MM.1S (cell line): ENCODE measurements around the gene TAF1B.

Experiments used
- DNase-seq: peaks from one replicate; pipeline ENCODE4 v3.0.0-alpha.2; 2015
- H2AFZ ChIP-seq: fragments of 300-600 bp; sonication (generic); 2 replicates; pipeline ENCODE4 v1.6.0; 2016; ENCODE audit warnings: antibody characterized with exemption, low read length
- H3F3A ChIP-seq: fragments of 300-600 bp; sonication (generic); 2 replicates; pipeline ENCODE4 v1.6.1; 2016; ENCODE audit warnings: mild to moderate bottlenecking, antibody characterized with exemption, low read length, moderate library complexity, mixed read lengths; ENCODE audit not compliant: insufficient read depth
- H3K27ac ChIP-seq: fragments of 300-600 bp; sonication (generic); 2 replicates; pipeline ENCODE4 v1.5.1; 2016; ENCODE audit warnings: mild to moderate bottlenecking, low read length
- H3K27me3 ChIP-seq: fragments of 300-600 bp; sonication (generic); replicated peaks from 2 replicates; pipeline ENCODE4 v1.6.0; 2016; ENCODE audit warnings: low read length; ENCODE audit not compliant: insufficient read depth
- H3K36me3 ChIP-seq: fragments of 300-600 bp; sonication (generic); replicated peaks from 2 replicates; pipeline ENCODE4 v1.6.1; 2016; ENCODE audit warnings: mild to moderate bottlenecking, low read length, mixed read lengths; ENCODE audit not compliant: insufficient read depth
- H3K4me1 ChIP-seq: fragments of 300-600 bp; sonication (generic); 2 replicates; pipeline ENCODE4 v1.6.1; 2016; ENCODE audit warnings: low read length, mixed read lengths
- H3K4me2 ChIP-seq: fragments of 300-600 bp; sonication (generic); 2 replicates; pipeline ENCODE4 v1.6.0; 2016; ENCODE audit warnings: low read depth, low read length
- H3K4me3 ChIP-seq: fragments of 300-600 bp; sonication (generic); 2 replicates; pipeline ENCODE4 v1.5.1; 2016; ENCODE audit warnings: low read length, mixed read lengths
- H3K79me2 ChIP-seq: fragments of 300-600 bp; sonication (generic); 2 replicates; pipeline ENCODE4 v1.6.1; 2016; ENCODE audit warnings: mixed run types, low read length, mixed read lengths
- H3K9ac ChIP-seq: fragments of 300-600 bp; sonication (generic); 2 replicates; pipeline ENCODE4 v1.6.1; 2016; ENCODE audit warnings: low read length, mixed read lengths
- H3K9me2 ChIP-seq: fragments of 300-600 bp; sonication (generic); replicated peaks from 2 replicates; pipeline ENCODE4 v1.6.1; 2016; ENCODE audit warnings: mild to moderate bottlenecking, low read length, mixed read lengths; ENCODE audit not compliant: insufficient read depth
- H3K9me3 ChIP-seq: fragments of 300-600 bp; sonication (generic); replicated peaks from 2 replicates; pipeline ENCODE4 v1.6.1; 2016; ENCODE audit warnings: mild to moderate bottlenecking, low read length, mixed read lengths; ENCODE audit not compliant: insufficient read depth
- H4K20me1 ChIP-seq: fragments of 300-600 bp; sonication (generic); 2 replicates; pipeline ENCODE4 v1.6.1; 2016; ENCODE audit warnings: mild to moderate bottlenecking, low read length, moderate library complexity, mixed read lengths; ENCODE audit not compliant: insufficient read depth
- EZH2 ChIP-seq: fragments of 300-600 bp; sonication (generic); optimal IDR thresholded peaks from 2 replicates; pipeline ENCODE3; 2017; ENCODE audit warnings: low read depth, mild to moderate bottlenecking, antibody characterized with exemption, low read length, mixed read lengths
- EZH2phosphoT487 ChIP-seq: fragments of 300-600 bp; sonication (generic); IDR thresholded peaks from 2 replicates; pipeline ENCODE4 v1.6.1; 2018; ENCODE audit warnings: antibody characterized with exemption, low read length
- TF ChIP-seq, protein P1 (sequence below): fragments of 300-600 bp; sonication (generic); IDR thresholded peaks from 2 replicates; pipeline ENCODE4 v1.5.1; 2016; ENCODE audit warnings: antibody characterized with exemption, low read length, mixed read lengths

TAF1B gene

DNA sequence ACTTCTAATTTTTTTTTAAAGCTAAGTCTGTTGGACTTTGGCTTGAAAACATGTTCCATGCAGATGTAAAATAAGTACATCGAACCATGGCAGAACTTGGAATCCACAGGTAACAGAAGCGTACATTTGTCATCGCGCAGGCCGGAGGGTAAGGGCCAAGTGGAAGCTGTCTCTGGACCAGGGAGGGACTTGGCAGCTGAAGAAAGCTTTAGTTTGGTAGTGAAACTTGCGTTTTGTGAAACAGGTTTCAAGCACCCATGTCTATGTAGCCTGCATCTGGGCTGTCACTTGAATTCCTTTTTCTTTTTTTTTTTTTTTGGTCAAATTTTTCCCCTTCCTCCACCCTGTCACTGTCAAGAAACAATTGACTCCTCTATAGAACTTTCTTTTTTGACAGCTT is 128.6 kb downstream of the TAF1B start:
- H3K9ac ChIP-seq, result no peak overlapping the region
- no peaks in the 10 kb centered on the region for H3K9me2 ChIP-seq
- H3K4me3 ChIP-seq, result no peak overlapping the region
- no peaks in the 10 kb centered on the region for H3F3A ChIP-seq
- no peaks in the 10 kb centered on the region for H4K20me1 ChIP-seq
- no peaks in the 10 kb centered on the region for H3K36me3 ChIP-seq
- no peaks in the 10 kb centered on the region for H3K9me3 ChIP-seq
- H3K4me1 ChIP-seq, result peaks cover 10% of the 10 kb centered on the region
- H2AFZ ChIP-seq, result no peak overlapping the region
- no peak for DNase-seq
- H3K27me3 ChIP-seq, result no peaks in the 10 kb centered on the region
- H3K27ac ChIP-seq, result no peak overlapping the region
- no peak overlapping the region for H3K4me2 ChIP-seq
- no peaks in the 10 kb centered on the region for H3K79me2 ChIP-seq
- no peak for TF ChIP-seq EZH2phosphoT487
- no peak for TF ChIP-seq EZH2
- TF ChIP-seq, protein P1, sequence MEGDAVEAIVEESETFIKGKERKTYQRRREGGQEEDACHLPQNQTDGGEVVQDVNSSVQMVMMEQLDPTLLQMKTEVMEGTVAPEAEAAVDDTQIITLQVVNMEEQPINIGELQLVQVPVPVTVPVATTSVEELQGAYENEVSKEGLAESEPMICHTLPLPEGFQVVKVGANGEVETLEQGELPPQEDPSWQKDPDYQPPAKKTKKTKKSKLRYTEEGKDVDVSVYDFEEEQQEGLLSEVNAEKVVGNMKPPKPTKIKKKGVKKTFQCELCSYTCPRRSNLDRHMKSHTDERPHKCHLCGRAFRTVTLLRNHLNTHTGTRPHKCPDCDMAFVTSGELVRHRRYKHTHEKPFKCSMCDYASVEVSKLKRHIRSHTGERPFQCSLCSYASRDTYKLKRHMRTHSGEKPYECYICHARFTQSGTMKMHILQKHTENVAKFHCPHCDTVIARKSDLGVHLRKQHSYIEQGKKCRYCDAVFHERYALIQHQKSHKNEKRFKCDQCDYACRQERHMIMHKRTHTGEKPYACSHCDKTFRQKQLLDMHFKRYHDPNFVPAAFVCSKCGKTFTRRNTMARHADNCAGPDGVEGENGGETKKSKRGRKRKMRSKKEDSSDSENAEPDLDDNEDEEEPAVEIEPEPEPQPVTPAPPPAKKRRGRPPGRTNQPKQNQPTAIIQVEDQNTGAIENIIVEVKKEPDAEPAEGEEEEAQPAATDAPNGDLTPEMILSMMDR, result no peak

DNA sequence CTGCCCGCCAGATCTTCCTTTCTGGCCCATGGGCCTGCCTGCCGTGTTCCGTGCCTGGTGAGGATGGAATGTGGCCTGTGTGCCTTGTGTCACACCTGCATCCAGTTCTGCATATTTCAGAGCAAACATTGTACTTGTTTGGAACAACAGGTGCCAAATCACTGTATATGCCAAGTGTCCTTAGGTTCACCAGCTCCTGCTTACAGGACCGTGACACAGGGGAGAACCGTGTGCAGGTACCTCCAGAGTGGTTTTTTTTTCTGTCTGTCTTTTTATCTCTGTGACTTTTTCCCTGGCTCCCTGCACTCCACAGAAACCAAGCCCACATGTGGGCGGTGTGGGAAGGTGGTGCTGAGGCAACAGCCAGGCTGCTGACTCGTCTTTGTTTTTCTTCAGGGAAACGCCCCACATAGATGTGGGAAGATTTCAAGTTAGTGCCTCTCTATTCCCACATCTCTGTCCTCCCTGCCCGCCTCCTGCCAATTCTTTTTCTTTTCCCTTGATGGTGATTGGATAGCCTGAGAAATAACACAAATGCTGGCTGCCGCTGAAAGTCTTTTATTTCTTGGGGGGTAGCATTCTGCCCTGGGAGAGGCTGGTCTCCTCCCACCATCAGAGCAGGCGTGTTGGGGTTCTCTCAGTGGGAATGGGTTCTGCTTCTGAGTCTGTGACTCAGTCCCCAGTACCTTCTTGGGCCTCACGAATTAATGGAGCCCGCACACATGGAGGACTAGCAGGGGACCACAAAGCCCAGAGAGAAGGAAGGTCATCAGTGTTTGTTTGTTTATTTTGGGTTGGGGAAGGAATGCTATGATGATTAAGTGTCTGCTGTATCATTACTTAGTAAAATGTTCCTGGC is 129.6 kb downstream of the TAF1B start:
- H3K4me3 ChIP-seq, result no peak overlapping the region
- no peak for DNase-seq
- no peak overlapping the region for H3K27ac ChIP-seq
- no peaks in the 10 kb centered on the region for H3K36me3 ChIP-seq
- no peaks in the 10 kb centered on the region for H3K9me2 ChIP-seq
- TF ChIP-seq EZH2phosphoT487 (no peak), EZH2 (no peak)
- TF ChIP-seq, protein P1, result no peak
- H3K9ac ChIP-seq, result no peak overlapping the region
- H3K4me2 ChIP-seq, result no peak overlapping the region
- no peaks in the 10 kb centered on the region for H3K79me2 ChIP-seq
- H3K9me3 ChIP-seq, result no peaks in the 10 kb centered on the region
- peaks cover 2% of the 10 kb centered on the region; the same call in 1 of the 2 replicates for H3K4me1 ChIP-seq
- H3F3A ChIP-seq, result no peaks in the 10 kb centered on the region
- no peak overlapping the region for H2AFZ ChIP-seq
- no peaks in the 10 kb centered on the region for H3K27me3 ChIP-seq
- no peaks in the 10 kb centered on the region for H4K20me1 ChIP-seq

DNA sequence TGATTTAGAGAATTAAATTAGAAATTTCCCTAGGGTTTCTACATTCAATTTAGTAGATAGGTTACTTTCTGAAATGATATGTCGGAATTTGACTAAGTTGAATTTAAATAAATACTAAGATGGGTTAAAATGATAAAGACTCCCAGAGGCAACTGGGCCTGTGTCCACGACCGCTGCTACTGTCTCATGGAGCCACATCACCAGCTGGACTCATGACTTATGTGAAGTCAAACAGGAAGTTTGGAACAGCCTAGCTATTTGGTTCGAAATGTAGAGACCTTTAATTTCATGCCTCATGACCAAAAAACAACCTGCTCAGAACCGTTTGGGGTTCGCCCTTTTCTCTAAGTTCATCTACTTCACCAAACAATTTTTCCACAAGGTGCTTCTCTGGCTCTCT is 130.4 kb downstream of the TAF1B start:
- Histone ChIP-seq H3K4me3 (no peak overlapping the region), H3K4me2 (no peak overlapping the region), H3K9me2 (no peaks in the 10 kb centered on the region), H2AFZ (no peak overlapping the region), H3K27ac (no peak overlapping the region), H3K9ac (no peak overlapping the region), H4K20me1 (no peaks in the 10 kb centered on the region), H3K27me3 (no peaks in the 10 kb centered on the region), H3K9me3 (no peaks in the 10 kb centered on the region), H3F3A (no peaks in the 10 kb centered on the region), H3K4me1 (no peaks in the 10 kb centered on the region), H3K36me3 (no peaks in the 10 kb centered on the region), H3K79me2 (no peaks in the 10 kb centered on the region)
- no peak for DNase-seq
- TF ChIP-seq EZH2phosphoT487, result no peak
- no peak for TF ChIP-seq EZH2
- TF ChIP-seq, protein P1, result no peak
